K562 (cell line): Measurements from ENCODE around the gene TSEN54. TPM values are rescaled to one million over a fixed set of nuclear protein-coding genes. Genes with fewer than 3 reads are reported as not detected.

Source experiments
- ATAC-seq: fragments of 200-7000 bp; cut with Tn5 transposase; 3 replicates; pipeline ENCODE4 v1.9.1; 2020; ENCODE audit warnings: moderate library complexity
- BruUV-seq: library from RNA; stranded (reverse); fragments of 400-500 nt; replicated peaks from 2 replicates; lab custom pipeline; 2021; lab: Mats Ljungman, UMichigan
- CTCF ChIA-PET: fragments of 300-600 bp; formaldehyde crosslinking; extraction: SDS; loops from one replicate; lab custom pipeline; 2021; ENCODE audit warnings: low intra/inter-chr PET ratio; lab: Yijun Ruan, JAX
- POLR2A ChIA-PET: fragments of 300-600, 350-650 bp; sonication (Branson Sonifier 250); formaldehyde crosslinking; extraction: SDS; loops from one replicate; lab custom pipeline; 2021; ENCODE audit warnings: antibody characterized with exemption, inconsistent platforms; lab: Yijun Ruan, JAX
- DNase-seq, 4 experiments: peaks; one replicate each; pipeline versions ENCODE4 v3.0.0 to v3.0.0-alpha.2; 2011 to 2018; ENCODE audit warnings: low spot score in 3 of 4, mixed read lengths in 3 of 4; ENCODE audit errors: extremely low read depth in 1 of 4
- FAIRE-seq: peaks from 2 replicates; lab custom pipeline; 2011; peaks lifted over from hg19 to GRCh38; lab: Jason Lieb, UNC
- H2AFZ ChIP-seq: 2 replicates; pipeline ENCODE4 v1.6.0; 2011; ENCODE audit warnings: low read depth, low read length, control low read depth, inconsistent platforms
- H3K27ac ChIP-seq: fragments of 200-600 bp; 3 replicates; pipeline ENCODE4 v1.8.0; 2011; ENCODE audit warnings: low read depth, mild to moderate bottlenecking, control low read depth, inconsistent platforms, low read length, moderate library complexity, mixed read lengths; ENCODE audit errors: extremely low read depth
- H3K27me3 ChIP-seq, 2 experiments: fragments of 300-600 bp in 1 of 2; 2 replicates in 1 of 2; 3 replicates in 1 of 2; pipeline versions ENCODE4 v1.6.0 to v1.8.0; 2011; ENCODE audit warnings: inconsistent platforms in 2 of 2, low read length in 2 of 2, mild to moderate bottlenecking in 1 of 2, mixed read lengths in 1 of 2, moderate library complexity in 1 of 2; ENCODE audit not compliant: control insufficient read depth in 2 of 2, insufficient read depth in 2 of 2
- H3K36me3 ChIP-seq: fragments of 300-600 bp; 3 replicates; pipeline ENCODE4 v1.8.0; 2011; ENCODE audit warnings: mild to moderate bottlenecking, low read length, inconsistent platforms; ENCODE audit not compliant: control insufficient read depth, insufficient read depth
- H3K4me1 ChIP-seq, 2 experiments: fragments of 200-600 bp in 1 of 2; replicated peaks in 1 of 2; 2 replicates in 1 of 2; 3 replicates in 1 of 2; pipeline versions ENCODE4 v1.5.1 to v1.8.0; 2011; ENCODE audit warnings: inconsistent platforms in 2 of 2, low read length in 2 of 2, mild to moderate bottlenecking in 1 of 2, mixed read lengths in 1 of 2, moderate library complexity in 1 of 2; ENCODE audit not compliant: control insufficient read depth in 2 of 2, insufficient read depth in 2 of 2
- H3K4me2 ChIP-seq: 2 replicates; pipeline ENCODE4 v1.6.1; 2011; ENCODE audit warnings: low read length, control low read depth, inconsistent platforms, mixed read lengths; ENCODE audit not compliant: insufficient read depth
- H3K4me3 ChIP-seq: fragments of 200-600 bp; sonication (generic), shearing (Covaris generic); 2 replicates; pipeline ENCODE4 v1.5.1; 2016; ENCODE audit warnings: control low read depth, inconsistent platforms
- H3K79me2 ChIP-seq: fragments of 200-600 bp; 3 replicates; pipeline ENCODE4 v1.8.0; 2011; ENCODE audit warnings: low read length, inconsistent platforms; ENCODE audit not compliant: control insufficient read depth, insufficient read depth
- H3K9ac ChIP-seq, 2 experiments: 2 replicates each; pipeline versions ENCODE4 v1.6.0 to v1.6.1; 2011; ENCODE audit warnings: low read depth in 2 of 2, low read length in 2 of 2, control low read depth in 1 of 2, inconsistent platforms in 1 of 2, mild to moderate bottlenecking in 1 of 2, mixed read lengths in 1 of 2; ENCODE audit not compliant: insufficient read depth in 1 of 2
- H3K9me1 ChIP-seq: one replicate; pipeline ENCODE4 v1.6.0; 2011; ENCODE audit warnings: inconsistent platforms, mild to moderate bottlenecking, low read length, moderate library complexity; ENCODE audit not compliant: control insufficient read depth, insufficient read depth
- H3K9me3 ChIP-seq: replicated peaks from 2 replicates; pipeline ENCODE4 v1.5.1; 2011; ENCODE audit warnings: low read depth, low read length, inconsistent platforms; ENCODE audit not compliant: control insufficient read depth, insufficient read depth
- H4K20me1 ChIP-seq: replicated peaks from 2 replicates; pipeline ENCODE4 v1.6.1; 2011; ENCODE audit warnings: low read length, inconsistent platforms, mixed read lengths; ENCODE audit not compliant: control insufficient read depth, insufficient read depth
- GTF2F1 ChIP-seq: IDR thresholded peaks from 2 replicates; pipeline ENCODE4 v1.6.1; 2011; ENCODE audit warnings: low read depth, low read length, improper control_type of control experiment
- HSF4 ChIP-seq: fragments of 250-450 bp; sonication (Bioruptor Pico); IDR thresholded peaks from 2 replicates; pipeline ENCODE4 v2.1.2; 2022; ENCODE audit warnings: mild to moderate bottlenecking, moderate library complexity, borderline replicate concordance
- POLR2G ChIP-seq: fragments of 200-400 bp; formaldehyde crosslinking; IDR thresholded peaks from 2 replicates; pipeline ENCODE4 v1.6.1; 2017; ENCODE audit warnings: low read depth, mild to moderate bottlenecking, antibody characterized with exemption, low read length, moderate library complexity
- ZNF699 ChIP-seq: fragments of 250-450 bp; sonication (Bioruptor Pico); IDR thresholded peaks from 2 replicates; pipeline ENCODE4 v1.8.0; 2021; ENCODE audit warnings: mild to moderate bottlenecking, moderate library complexity; ENCODE audit not compliant: insufficient replicate concordance
- WGBS: fragments of 100-300 bp; shearing (Covaris generic); methylation state at CpG from one replicate; pipeline ENCODE4 v1.1.6; 2016; ENCODE audit warnings: low coverage, mixed read lengths; ENCODE audit not compliant: insufficient coverage; ENCODE audit errors: missing lambda C conversion rate; 5-methylcytosine and 5-hydroxymethylcytosine counted together
- in situ Hi-C: fragments of 300-500 bp; cut with MboI; formaldehyde crosslinking; loops from 4 replicates; pipeline ENCODE4 v1.15.0; 2018; ENCODE audit warnings: inconsistent platforms, mixed read lengths
- intact Hi-C: fragments of 100-400 bp; cut with micrococcal nuclease; formaldehyde crosslinking; loops from 2 replicates; pipeline ENCODE4 v1.14.2; 2022
- polyA plus RNA-seq, 8 experiments: library from polyadenylated mRNA; depleted of rRNA in 4 of 8; stranded (reverse) in 5 of 8; unstranded in 3 of 8; fragments of >200 nt; fragmentation: Nextera tagmentation in 2 of 8; fragmentation: Illumina TruSeq in 1 of 8; extraction: Ambion mirVana in 2 of 8; extraction: Trizol in 1 of 8; gene quantifications; 2 replicates each; pipeline versions ENCODE4 v1.2.1 to v1.2.3, GENCODE V29; 2011 to 2014; ENCODE audit warnings: inconsistent platforms in 1 of 8, missing spikeins in 1 of 8
- total RNA-seq, 7 experiments: library from RNA; depleted of rRNA in 6 of 7; stranded (reverse); fragments of >200 nt in 6 of 7; fragmentation: Illumina TruSeq in 2 of 7; extraction: Trizol in 2 of 7; gene quantifications; 2 replicates each; pipeline versions ENCODE4 v1.2.1 to v1.2.3, GENCODE V29; 2011 to 2021; ENCODE audit warnings: low replicate concordance in 1 of 7
- TF ChIP-seq, protein P1 (sequence below): fragments of 450-650 bp; IDR thresholded peaks from 2 replicates; pipeline ENCODE4 v1.6.1; 2018; ENCODE audit not compliant: partially characterized antibody

The TSEN54 gene
- total and polyA plus RNA-seq, 9 of the 15 experiments (the other 6 are each of a cell fraction or from before 2014, with no cell fraction given): 5.9 to 64.3 (median 48.9) TPM

DNA sequence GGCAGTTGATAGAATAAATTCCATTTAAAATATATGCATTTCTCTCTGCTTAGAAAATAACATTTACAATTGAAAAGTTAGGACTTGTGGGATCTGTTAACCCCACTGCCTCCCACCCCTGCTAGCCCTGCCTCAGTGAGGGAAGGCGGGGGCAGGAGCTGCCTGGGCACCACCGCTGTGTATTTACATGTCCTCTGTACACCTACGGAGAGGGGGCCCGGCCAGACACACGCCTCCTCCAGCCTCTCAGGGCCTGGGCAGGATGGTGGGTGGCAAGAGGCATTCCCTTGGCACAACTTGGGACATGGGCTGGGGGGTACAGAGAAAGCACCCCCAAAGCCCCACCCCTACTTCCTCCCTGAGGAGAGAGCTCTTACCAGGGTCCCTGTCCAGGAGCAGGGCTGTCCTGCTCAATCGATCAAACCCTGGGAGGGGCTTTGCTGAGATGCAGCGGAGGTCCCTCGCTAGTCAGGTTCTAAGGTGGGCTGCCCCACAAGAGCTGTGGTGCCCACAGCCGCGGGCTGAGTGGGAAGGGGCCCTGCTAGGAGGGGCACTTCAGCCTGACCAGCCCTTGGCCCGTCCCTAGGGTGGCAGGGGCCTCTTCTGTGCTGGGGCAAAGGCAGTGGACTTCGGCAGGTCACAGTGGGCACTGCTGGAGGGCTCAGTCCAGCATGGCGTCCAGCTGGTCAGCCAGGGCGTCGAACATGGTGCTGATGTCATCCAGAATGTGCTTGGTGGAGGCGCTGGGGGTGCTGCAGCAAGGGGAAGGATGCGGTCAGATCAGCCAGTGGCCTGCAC, 15.7 kb upstream of the TSEN54 start (continued):
- TF ChIP-seq, protein P1, sequence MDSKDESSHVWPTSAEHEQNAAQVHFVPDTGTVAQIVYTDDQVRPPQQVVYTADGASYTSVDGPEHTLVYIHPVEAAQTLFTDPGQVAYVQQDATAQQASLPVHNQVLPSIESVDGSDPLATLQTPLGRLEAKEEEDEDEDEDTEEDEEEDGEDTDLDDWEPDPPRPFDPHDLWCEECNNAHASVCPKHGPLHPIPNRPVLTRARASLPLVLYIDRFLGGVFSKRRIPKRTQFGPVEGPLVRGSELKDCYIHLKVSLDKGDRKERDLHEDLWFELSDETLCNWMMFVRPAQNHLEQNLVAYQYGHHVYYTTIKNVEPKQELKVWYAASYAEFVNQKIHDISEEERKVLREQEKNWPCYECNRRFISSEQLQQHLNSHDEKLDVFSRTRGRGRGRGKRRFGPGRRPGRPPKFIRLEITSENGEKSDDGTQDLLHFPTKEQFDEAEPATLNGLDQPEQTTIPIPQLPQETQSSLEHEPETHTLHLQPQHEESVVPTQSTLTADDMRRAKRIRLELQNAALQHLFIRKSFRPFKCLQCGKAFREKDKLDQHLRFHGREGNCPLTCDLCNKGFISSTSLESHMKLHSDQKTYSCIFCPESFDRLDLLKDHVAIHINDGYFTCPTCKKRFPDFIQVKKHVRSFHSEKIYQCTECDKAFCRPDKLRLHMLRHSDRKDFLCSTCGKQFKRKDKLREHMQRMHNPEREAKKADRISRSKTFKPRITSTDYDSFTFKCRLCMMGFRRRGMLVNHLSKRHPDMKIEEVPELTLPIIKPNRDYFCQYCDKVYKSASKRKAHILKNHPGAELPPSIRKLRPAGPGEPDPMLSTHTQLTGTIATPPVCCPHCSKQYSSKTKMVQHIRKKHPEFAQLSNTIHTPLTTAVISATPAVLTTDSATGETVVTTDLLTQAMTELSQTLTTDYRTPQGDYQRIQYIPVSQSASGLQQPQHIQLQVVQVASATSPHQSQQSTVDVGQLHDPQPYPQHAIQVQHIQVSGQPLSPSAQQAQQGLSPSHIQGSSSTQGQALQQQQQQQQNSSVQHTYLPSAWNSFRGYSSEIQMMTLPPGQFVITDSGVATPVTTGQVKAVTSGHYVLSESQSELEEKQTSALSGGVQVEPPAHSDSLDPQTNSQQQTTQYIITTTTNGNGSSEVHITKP: no peak
- no peak for TF ChIP-seq GTF2F1
- no peak for TF ChIP-seq HSF4

DNA sequence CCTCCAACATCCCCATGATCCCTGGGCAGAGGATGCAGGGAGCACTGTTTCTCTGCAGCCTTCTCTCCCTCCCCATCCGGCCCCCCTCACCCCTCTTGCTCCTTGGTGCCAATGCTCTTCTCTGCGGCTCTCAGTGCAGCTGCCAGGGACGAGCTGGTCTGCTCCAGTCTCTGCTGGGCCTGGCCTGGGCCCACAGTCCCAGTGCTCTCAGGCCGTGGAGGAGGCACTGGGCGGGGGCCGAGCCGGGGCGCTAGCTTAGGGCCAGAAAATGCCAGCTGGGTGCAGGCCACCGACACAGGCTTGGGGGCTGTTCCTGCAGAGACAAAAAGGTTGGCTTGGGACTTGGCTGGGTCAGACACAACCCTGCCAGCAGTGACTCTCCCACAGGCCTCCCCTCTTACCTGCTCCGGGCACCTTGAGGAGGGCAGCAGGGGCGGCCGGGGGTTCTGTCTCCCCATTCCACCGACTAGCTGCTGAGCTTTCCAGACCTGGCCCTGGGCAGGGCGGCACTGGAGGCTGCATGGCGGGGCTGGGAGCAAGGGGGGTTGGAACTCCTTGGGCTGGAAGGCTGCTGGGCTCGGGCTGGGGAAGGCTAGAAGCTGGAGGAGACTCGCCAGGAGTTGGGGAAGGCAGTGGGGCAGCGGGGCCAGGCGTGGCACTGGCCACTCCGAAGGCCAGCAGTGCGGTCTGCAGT, 14.8 kb upstream of the TSEN54 start:
- POLR2A ChIA-PET: interaction anchor here (0.6 to 0.9 kb wide), 2 partner anchors 11 to 16 kb away, joined by 3 read pairs; no protein-coding TSS in a partner anchor
- no peak for TF ChIP-seq ZNF699 (CRISPR knock-in tag)
- TF ChIP-seq POLR2G: peak; percentile 65
- TF ChIP-seq, all 486 proteins: peak for 1
- CTCF ChIA-PET: no interaction called here
- H3K27ac ChIP-seq: no peak overlapping the region
- no peaks in the 10 kb centered on the region for H3K9me3 ChIP-seq
- H3K36me3 ChIP-seq: peaks cover 38% of the 10 kb centered on the region; the same call in 2 of the 3 replicates
- intact Hi-C loops (no loop called here), in situ Hi-C loops (no loop called here)
- DNase-seq (no peak), ATAC-seq (no peak), FAIRE-seq (no peak)
- H3K4me1 ChIP-seq: peaks cover 0 to 67% of the 10 kb centered on the region in 2 experiments; a peak in 2 of 5 replicates
- no peak overlapping the region for H2AFZ ChIP-seq
- no peak overlapping the region for H3K4me2 ChIP-seq
- H3K79me2 ChIP-seq: no peaks in the 10 kb centered on the region
- 85% methylated on average over 8 of the region's 21 CpGs for WGBS
- no peak overlapping the region for H3K4me3 ChIP-seq
- H4K20me1 ChIP-seq: 0 out of 2 replicates have a peak, but pooled peaks cover 4% of the 10 kb centered on the region
- H3K9ac ChIP-seq: no peak overlapping the region; a peak in 1 of 4 replicates
- no peaks in the 10 kb centered on the region for H3K27me3 ChIP-seq
- peaks cover 3% of the 10 kb centered on the region for H3K9me1 ChIP-seq
- no TSS peak for BruUV-seq
